GM19043 (cell line): ENCODE measurements around the gene CRIM1.

Source experiments
- ATAC-seq: cut with Tn5 transposase; IDR thresholded peaks from one replicate; pipeline ENCODE4 v1.9.1; 2021; ENCODE audit warnings: low read depth; ENCODE audit not compliant: unreplicated experiment

CRIM1 gene

GRCh38 chr2:36567711-36568408 lies 212.3 kb downstream of the CRIM1 start:
- no peak for ATAC-seq

DNA sequence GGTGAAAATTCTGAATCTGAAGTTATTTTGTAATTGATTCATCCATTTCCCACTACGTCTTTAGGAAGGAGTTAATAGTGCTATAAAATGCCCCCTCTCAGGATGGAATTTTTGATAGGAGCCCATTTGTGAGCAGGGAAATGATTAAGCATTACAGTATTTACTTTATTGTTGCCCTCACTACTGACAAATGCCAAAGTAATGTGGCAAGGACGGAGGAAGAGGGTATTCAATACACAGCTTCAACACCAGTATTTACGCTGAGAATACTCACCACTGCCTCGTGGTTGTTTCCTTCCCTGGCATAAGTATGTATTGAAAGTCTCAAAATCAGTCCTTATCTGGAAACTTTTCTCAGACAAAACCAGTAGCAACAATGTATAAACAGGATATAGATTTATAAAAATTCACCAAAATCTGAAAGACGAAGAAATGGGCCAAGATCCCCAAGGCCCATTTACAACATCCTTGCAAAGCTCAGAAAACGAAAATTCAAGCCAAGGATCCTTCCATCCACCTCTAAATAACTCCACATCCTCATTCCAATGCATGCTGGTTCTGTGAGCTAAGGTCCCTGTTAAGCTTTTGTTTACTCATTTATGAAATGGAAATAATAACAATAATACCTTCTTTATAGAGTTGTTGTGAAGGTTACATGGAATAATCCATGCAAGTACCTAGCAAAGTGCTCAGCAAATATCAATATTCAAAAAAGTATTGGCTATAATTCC lies 213.1 kb downstream of the CRIM1 start:
- ATAC-seq, result no peak

DNA sequence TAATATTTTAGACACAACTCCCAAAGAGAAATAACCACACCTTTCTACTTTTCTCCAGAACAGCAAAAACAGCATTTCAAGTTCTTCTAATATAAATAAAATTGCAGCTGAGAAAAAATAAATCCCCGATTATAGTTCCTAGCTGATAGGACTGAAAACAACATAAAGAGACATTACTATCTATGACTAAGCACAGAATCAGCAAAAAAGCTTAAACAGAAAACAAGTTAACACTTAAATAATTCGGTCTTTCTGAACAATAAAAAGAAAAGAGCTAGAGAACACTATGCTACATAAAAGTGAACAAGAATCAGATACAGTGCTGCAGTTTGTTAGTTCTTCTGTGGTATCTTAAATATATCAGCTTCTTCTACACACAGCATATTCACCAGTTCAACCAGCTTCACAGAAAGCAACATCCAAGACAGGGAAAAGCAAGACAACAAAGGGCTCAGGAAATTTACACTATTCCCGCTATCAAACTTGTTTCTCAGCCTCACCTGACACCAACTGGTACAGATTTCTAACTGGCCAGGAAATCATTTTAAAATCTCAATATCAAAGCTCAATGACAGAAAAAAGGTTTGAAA lies 213.8 kb downstream of the CRIM1 start:
- ATAC-seq, result no peak

DNA sequence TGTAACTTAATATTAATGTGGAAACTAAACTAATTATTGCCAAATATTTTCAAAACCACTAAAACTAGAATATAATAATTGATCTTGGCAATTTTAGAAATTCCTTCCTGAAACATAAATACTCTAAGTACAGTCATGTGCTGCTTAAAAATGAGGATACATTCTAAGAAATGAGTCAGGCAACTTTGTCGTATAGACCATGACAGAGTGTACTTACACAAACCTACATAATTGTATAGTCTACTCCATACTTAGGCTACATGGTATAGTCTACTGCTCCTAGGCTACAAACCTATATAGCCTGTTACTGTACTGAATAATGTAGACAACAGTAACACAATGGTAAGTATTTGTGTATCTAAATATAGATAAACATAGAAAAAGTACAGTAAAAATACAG lies 214.8 kb downstream of the CRIM1 start:
- no peak for ATAC-seq

DNA sequence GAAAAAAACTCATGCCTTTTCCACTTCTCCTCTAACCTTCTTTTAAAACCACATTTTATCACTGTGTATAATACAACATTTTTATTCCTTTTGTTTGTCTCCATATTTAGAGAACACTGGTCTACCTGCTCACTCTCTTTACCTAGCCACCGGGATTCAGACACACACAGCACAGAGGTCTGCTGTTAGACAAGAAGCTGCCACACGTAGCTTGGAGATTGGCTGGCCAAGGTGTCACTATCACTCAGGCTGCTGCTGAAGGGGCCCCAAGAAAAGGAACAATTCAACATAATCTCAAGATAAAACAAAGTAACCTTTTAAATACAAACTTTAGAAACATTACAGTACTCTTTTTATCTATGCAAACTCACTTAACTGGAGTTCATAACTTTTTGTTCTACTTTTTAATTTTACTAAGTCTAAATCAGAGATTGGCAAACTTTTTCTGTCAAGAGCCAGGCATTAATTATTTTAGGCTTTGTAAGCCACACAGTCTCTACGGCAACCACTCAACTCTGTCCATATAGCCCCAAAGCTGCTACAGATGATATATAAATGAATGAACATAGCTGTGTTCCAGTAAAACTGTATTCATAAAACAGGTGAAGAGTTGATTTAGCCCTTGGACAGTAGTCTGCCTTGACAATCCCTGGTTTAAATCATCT lies 216.6 kb downstream of the CRIM1 start:
- ATAC-seq, result no peak

DNA sequence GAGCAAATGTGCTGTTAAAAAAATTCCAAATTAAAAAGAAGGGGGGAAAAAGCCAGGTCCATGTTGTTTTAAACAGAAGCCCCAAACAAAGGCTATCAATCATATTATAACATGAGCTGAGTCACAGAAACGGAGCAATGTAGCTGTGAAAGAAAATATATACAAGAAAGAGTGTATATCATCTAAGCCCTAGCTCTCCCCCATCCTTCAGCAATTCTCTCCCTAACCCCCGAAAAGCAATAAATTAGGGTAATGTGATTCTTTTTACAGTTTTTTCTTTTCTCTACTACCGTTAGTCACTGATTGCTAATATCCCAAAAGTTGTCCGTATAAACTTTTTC lies 217.1 kb downstream of the CRIM1 start:
- no peak for ATAC-seq

DNA sequence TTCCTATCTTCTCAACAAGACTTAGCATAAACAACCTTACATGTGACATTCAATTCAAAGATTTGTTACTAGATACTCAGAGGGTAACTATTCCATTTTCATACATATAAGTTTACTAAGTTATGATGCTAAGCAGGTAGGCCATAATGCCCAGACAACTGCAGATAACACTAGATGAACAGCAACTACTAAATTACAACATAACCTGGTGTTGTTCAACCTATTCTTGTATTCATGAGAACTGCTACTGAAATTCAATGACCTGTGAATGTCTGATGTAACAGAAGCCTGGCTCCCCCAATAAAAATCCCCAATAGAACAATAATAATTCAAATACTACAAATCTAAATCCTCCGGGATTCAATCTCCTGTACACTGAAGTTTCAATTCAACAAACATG lies 217.6 kb downstream of the CRIM1 start:
- ATAC-seq, result no peak

DNA sequence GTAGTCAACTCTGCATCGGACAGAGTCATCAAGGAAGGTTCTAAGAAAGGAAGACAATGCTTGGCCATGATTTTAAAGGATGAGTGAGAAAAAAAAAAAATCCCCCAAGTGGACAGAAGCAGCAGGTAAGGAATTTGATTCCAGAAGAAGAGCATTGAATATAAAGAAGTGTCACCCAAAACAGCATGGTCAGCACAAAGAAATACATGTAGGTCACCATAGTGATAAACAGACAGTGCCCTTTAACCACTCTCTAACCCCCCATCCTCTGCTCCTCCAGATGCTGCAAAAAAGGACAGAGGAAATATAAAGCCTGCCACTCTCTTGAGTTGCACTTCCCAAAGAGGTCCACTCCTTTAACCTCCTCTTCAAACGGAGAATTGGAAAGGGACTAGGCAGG lies 219.0 kb downstream of the CRIM1 start:
- ATAC-seq, result no peak

- no peak for ATAC-seq
Measured at GRCh38 chr2:36577884-36578283, 222.3 kb downstream of the CRIM1 start.

DNA sequence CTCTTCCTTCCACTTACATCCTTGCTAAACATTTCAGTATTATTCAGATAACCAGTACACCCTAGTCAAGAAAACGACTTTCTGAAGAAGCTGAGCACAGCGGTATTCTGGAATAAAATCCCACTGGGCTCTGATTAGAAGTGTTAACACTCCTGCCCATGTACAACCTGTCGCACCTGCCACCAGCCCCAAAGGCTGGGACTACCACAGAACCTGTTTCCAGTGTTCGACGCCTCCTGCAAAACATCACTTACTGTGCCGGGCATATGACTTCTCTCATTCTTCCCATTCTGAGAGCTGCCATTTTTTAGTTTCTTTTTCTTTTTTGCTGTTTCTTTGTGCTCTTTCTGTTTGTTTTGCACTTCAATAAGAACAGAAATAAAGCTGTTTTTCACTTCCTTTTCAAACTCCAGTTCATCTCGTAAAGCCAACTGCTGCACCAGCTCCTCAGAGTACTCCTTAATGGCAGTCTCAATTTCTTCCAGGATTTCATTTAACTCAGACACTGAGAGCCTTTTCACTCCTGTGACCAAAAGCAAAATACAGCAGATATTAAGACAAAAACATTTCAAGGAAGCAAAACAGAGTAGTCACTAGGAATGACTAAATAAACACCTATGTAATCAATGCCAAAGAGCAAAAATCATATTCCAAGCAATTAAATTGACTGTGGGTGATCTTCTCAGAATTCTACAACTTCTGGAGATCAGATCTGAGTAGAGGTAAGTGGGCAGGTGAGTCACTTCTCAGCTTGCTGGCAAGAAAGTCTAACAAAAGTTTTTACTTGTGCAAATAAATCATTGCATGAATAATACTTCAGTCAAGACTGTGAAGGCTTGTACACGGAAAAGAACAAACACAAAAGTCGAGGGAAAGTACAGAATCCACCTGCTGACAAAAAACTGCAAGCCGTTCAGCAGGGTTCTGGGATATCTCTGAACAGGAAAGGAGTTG lies 223.0 kb downstream of the CRIM1 start:
- ATAC-seq, result no peak

DNA sequence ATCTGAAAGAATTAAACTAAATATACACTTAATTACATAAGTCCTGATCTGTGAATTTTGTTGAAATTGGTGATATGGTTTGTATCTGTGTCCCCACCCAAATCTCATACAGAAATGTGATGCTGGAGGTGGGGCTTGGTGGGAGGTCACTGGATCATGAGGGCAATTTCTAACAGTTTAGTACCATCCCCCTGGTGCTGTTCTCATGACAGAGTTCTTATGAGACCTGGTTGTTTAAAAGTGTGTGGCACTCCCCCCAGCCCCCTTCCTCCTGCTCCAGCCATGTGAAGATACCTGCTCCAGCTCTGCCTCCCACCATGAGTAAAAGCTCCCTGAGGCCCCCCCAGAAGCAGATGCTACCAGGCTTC lies 223.7 kb downstream of the CRIM1 start:
- ATAC-seq, result no peak

GRCh38 chr2:36582538-36582937 lies 227.0 kb downstream of the CRIM1 start:
- ATAC-seq, result no peak

GRCh38 chr2:36582951-36583350 lies 227.4 kb downstream of the CRIM1 start:
- ATAC-seq, result no peak

DNA sequence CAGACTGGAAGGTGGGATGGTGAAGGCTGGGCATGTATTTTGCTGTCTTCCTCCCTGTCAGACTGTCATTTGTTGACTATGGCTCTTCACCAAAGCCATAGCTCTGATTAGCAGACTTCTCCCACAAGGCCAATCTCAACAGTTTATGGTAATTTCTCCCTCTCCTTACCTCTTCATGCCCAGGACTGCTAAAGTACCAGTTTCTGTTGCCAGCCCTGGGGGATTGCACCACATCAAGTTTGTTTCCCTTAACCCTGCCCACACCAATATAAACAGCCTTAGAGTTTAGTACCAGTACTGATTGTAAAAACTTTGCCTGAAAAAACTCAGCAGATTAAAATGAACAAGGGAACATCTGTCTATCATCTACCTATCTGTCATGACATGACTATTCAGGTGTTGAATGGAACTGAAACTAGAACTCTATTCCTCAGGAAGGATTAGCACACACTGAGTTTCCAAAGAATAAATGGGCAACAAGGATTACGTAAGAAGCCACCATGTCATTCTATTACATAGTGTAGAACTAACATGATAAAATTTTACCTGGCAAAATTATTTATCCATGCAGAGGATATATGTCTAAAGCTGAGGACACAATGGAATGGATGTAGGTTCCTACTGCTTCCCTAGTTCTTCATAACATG lies 228.7 kb downstream of the CRIM1 start:
- ATAC-seq, result no peak

DNA sequence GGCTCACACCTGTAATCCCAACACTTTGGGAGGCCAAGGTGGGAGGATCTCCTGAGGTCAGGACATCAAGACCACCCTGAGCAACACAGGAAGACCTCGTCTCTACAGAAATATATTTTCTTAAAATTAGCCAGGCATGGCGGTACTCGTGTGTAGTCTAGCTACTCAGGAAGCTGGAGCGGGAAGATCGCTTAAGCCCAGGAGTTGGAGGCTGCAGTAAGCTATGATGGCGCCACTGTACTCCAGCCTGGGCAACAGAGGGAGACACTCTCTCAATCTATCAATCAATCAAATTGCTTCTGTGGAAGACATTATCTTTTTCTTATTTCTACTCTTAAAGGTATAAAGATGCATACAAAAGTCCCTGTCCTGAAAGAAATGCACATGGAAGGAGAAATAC lies 231.1 kb downstream of the CRIM1 start:
- ATAC-seq, result no peak

GRCh38 chr2:36587101-36587500 lies 231.5 kb downstream of the CRIM1 start:
- no peak for ATAC-seq

DNA sequence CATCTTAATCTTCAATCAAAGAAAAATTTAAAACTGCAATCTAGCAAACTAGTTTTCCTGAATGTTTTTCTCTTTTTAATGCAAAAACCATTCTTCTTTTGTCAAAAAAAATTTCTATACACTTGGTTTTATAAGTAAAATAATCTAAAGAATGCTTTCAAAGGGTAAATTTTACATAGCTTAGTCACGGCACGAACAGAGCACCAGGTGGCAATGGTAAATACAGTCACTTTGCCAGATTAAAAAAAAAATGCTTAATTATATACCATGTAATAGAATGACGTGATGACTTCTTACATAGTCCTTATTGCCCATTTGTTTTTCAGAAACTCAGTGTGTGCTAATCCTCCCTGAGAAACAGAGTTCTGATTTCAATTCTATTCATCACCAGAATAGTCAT lies 232.0 kb downstream of the CRIM1 start:
- no peak for ATAC-seq

DNA sequence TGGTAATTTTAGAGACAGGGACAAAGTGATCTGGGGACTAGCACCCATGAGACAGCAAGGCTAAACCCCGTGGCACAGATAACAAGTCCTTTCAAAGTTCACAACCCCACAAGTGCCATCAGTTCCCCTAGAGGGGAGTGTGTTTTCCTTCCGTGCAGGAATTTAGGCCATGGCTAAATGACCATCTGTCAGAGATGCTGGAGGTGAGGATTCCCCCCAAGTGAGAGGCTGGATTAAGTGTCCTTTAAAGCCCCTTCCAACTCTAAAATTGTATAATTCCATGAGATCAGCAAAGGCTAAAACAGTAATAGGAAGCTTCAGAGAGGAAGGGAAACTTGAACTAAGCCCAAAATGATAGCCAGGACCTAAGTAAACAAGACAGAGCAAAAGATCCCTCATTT lies 233.7 kb downstream of the CRIM1 start:
- ATAC-seq, result no peak

GRCh38 chr2:36594849-36595248 lies 239.3 kb downstream of the CRIM1 start:
- no peak for ATAC-seq

GRCh38 chr2:36596397-36596796 lies 240.8 kb downstream of the CRIM1 start:
- ATAC-seq, result no peak
